Panc1 (cell line): ENCODE measurements around the gene ISYNA1. TPM values are rescaled to one million over a fixed set of nuclear protein-coding genes. Genes with fewer than 3 reads are reported as not detected.
A peak's percentile ranks its signal among the peaks of the same experiment; 100 is the strongest.

Experiments
- ATAC-seq: fragments of 200-7000 bp; cut with Tn5 transposase; 2 replicates; pipeline ENCODE4 v1.9.1; 2020; ENCODE audit warnings: mild to moderate bottlenecking, moderate library complexity
- BruUV-seq: library from RNA; stranded (reverse); fragments of 400-500 nt; replicated peaks from 2 replicates; lab custom pipeline; 2021; lab: Mats Ljungman, UMichigan
- CTCF ChIA-PET: fragments of 300-600 bp; sonication (Branson Sonifier 250); formaldehyde crosslinking; loops from one replicate; lab custom pipeline; 2022; ENCODE audit warnings: antibody characterized with exemption; lab: Charles Lee
- POLR2A ChIA-PET: fragments of 300-600 bp; sonication (Branson Sonifier 250); formaldehyde crosslinking; loops from one replicate; lab custom pipeline; 2022; ENCODE audit warnings: antibody characterized with exemption; lab: Charles Lee
- DNase-seq: peaks from one replicate; pipeline ENCODE4 v3.0.0-alpha.2; 2010; ENCODE audit warnings: low read depth, low spot score
- H3K27ac ChIP-seq: 2 replicates; pipeline ENCODE4 v1.5.1; 2011; ENCODE audit warnings: mild to moderate bottlenecking, low read length, inconsistent platforms
- H3K27me3 ChIP-seq: fragments of 200-500 bp; sonication (Bioruptor generic); 2 replicates; pipeline ENCODE4 v1.6.0; 2014; ENCODE audit warnings: low read length, inconsistent platforms; ENCODE audit not compliant: control insufficient read depth, insufficient read depth
- H3K36me3 ChIP-seq: fragments of 200-500 bp; sonication (Bioruptor generic); 2 replicates; pipeline ENCODE4 v1.5.1; 2014; ENCODE audit warnings: inconsistent platforms, mild to moderate bottlenecking, low read length, moderate library complexity; ENCODE audit not compliant: control insufficient read depth, insufficient read depth
- H3K4me1 ChIP-seq: 2 replicates; pipeline ENCODE4 v1.5.1; 2011; ENCODE audit warnings: inconsistent platforms, mild to moderate bottlenecking, low read length, moderate library complexity; ENCODE audit not compliant: control insufficient read depth, insufficient read depth
- H3K4me3 ChIP-seq, 2 experiments: 2 replicates each; pipeline ENCODE4 v1.5.1; 2011 to 2012; ENCODE audit warnings: low read depth in 2 of 2, low read length in 2 of 2, mild to moderate bottlenecking in 2 of 2, inconsistent platforms in 1 of 2, moderate library complexity in 1 of 2
- H3K9me3 ChIP-seq: fragments of 200-500 bp; sonication (Bioruptor generic); 2 replicates; pipeline ENCODE4 v1.5.1; 2014; ENCODE audit warnings: low read depth, mild to moderate bottlenecking, inconsistent platforms, low read length, moderate library complexity; ENCODE audit not compliant: control insufficient read depth, insufficient read depth
- CTCF ChIP-seq: fragments of 450-650 bp; IDR thresholded peaks from 2 replicates; pipeline ENCODE4 v1.5.1; 2017; ENCODE audit warnings: mild to moderate bottlenecking
- POLR2AphosphoS5 ChIP-seq: IDR thresholded peaks from 2 replicates; pipeline ENCODE4 v1.6.1; 2012; ENCODE audit warnings: mild to moderate bottlenecking, low read depth, low read length, moderate library complexity
- REST ChIP-seq, 2 experiments: IDR thresholded peaks; 2 replicates each; pipeline ENCODE4 v1.6.1; 2011 to 2012; ENCODE audit warnings: low read depth in 2 of 2, control low read depth in 1 of 2, low read length in 1 of 2, mild to moderate bottlenecking in 1 of 2, moderate library complexity in 1 of 2; ENCODE audit not compliant: insufficient read depth in 1 of 2
- TCF7L2 ChIP-seq: IDR thresholded peaks from 2 replicates; pipeline ENCODE4 v1.6.1; 2011; ENCODE audit warnings: mild to moderate bottlenecking, low read depth, low read length, inconsistent platforms
- in situ Hi-C: cut with HindIII; loops from 2 replicates; pipeline ENCODE4 v1.10.0; 2016; ENCODE audit warnings: low sequenced_read_pairs, low pct_unique_long_range_greater_than_20kb
- intact Hi-C: fragments of 100-400 bp; cut with micrococcal nuclease; formaldehyde crosslinking; loops from one replicate; pipeline ENCODE4 v1.10.0; 2022; ENCODE audit not compliant: unreplicated experiment
- total RNA-seq: library from RNA; stranded (reverse); gene quantifications from one replicate; pipeline ENCODE4 v1.2.1, GENCODE V29; 2021; ENCODE audit not compliant: unreplicated experiment

Gene ISYNA1
- total RNA-seq, 1 experiment from 2014 or later, result 351 TPM

GRCh38 chr19:18431351-18432197 lies 6.4 kb downstream of the ISYNA1 start:
- intact Hi-C loops (no loop called here), in situ Hi-C loops (no loop called here)
- Histone ChIP-seq H3K4me1 (peaks cover 40% of the 10 kb centered on the region), H3K27me3 (no peaks in the 10 kb centered on the region), H3K36me3 (no peaks in the 10 kb centered on the region), H3K9me3 (no peaks in the 10 kb centered on the region), H3K27ac (peak overlapping the region; percentile 57; the same call in 1 of the 2 replicates), H3K4me3 (no peak overlapping the region)
- no TSS peak for BruUV-seq
- CTCF ChIA-PET, result no interaction called here
- DNase-seq (no peak), ATAC-seq (0 out of 2 replicates have a peak, but pooled peaks have one; percentile 2)
- POLR2A ChIA-PET, result no interaction called here
- TF ChIP-seq CTCF, result no peak
- TF ChIP-seq POLR2AphosphoS5, result peak; percentile 22; the same call in 1 of the 2 replicates

DNA sequence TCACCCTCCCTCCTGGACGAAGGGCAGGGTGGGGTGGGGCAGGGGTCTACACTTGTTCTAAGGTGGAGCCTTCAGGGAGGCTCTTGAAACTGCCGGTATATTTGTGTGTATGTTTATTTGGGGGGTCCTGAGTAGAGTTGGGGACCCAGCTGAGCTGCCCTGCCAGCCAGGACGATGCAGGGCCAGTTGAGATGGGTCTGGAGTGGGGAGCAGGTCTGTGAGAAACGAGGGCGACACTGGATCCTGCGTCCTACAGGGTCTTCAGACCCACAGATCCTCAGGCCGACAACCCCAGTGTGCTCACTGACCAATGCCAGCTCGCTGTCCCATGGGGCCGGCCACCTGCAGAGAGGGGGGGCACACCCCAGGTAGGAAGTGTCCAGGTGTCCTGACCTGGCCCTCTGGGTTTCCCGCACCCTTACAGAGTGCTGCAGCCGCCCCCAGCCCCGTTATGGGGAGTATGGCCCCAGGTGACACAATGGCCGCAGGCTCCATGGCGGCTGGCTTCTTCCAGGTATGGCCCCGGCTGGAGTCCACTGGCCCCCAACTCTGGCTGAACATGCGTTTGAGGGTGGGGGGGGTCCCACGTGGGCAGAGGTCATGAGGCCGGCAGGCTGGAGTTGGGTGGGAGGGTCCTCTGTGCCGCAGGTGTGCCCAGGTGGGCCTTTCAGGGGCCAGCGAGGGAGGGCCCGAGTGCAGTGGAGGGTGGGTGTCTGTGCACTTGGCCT lies 7.4 kb downstream of the ISYNA1 start:
- DNase-seq (no peak), ATAC-seq (no peak)
- ChIA-PET POLR2A (no interaction called here), CTCF (no interaction called here)
- no peak for TF ChIP-seq TCF7L2
- TF ChIP-seq REST (IDR thresholded peaks at IDR 0.05; ENCODE audit: insufficient read depth in 1 of 2, low read depth in 2 of 2, low read length in 1 of 2), result no peak
- no peak for TF ChIP-seq POLR2AphosphoS5
- intact Hi-C loops, result no loop called here
- Histone ChIP-seq H3K27me3 (no peaks in the 10 kb centered on the region), H3K9me3 (no peaks in the 10 kb centered on the region), H3K4me3 (no peak overlapping the region), H3K36me3 (no peaks in the 10 kb centered on the region), H3K4me1 (peaks cover 47% of the 10 kb centered on the region), H3K27ac (peak overlapping the region; percentile 70; the same call in 1 of the 2 replicates)
- in situ Hi-C loops, result no loop called here
- no TSS peak for BruUV-seq
